HUDEP-2 (cell line): Measurements from ENCODE around the gene REEP1.
A peak's percentile ranks its signal among the peaks of the same experiment; 100 is the strongest.

Experiments
- DNase-seq, 76 experiments: peaks; one replicate each; lab custom pipeline; 2025; ENCODE audit not compliant: unreplicated experiment in 76 of 76; lab: John Stamatoyannopoulos, UW

Gene REEP1, protein sequence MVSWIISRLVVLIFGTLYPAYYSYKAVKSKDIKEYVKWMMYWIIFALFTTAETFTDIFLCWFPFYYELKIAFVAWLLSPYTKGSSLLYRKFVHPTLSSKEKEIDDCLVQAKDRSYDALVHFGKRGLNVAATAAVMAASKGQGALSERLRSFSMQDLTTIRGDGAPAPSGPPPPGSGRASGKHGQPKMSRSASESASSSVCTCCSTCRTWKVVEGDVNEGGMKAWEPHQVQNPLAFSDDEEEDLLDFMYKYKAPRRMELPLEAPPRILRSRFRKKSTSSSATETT

DNA sequence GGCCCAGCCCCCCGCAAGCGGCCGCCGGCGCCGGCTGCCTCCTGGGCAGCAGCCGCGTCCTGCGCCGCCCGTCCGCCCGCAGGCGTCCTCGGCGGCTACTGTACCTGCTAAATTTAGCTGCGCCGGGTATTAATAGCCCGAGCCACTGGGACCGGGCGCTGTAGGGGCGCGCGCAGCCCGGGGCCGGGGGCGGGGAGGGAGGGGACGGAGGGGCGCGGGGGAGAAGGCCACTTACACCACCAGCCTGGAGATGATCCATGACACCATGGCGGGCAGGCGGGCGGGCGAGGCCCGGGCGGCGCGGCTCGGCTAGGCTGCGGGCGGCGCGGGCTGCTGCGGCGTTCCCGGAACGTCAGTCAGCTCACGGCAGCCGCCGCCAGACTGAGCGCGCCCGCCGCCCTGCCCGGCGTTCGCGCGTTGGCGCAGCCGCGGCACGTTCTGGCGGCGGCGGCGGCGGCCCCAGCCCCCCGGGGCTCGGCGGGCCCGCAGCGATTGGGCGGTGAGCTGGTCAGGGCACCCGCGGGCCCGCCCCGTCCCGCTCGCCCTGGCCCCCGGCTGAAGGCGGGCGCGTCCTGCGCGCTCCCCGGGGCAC lies at the start of gene REEP1:
TSS of gene REEP1 (minus strand) at position 383 of the 592 bp plus-strand sequence. CDS start at position 267, 116 bp downstream.
- DNase-seq = no peak

GRCh38 chr2:86383844-86384243 lies 46.4 kb upstream of the REEP1 start:
- DNase-seq = no peak

GRCh38 chr2:86382698-86383097 lies 45.3 kb upstream of the REEP1 start:
- DNase-seq = no peak

GRCh38 chr2:86382108-86382507 lies 44.7 kb upstream of the REEP1 start:
- DNase-seq = no peak

DNA sequence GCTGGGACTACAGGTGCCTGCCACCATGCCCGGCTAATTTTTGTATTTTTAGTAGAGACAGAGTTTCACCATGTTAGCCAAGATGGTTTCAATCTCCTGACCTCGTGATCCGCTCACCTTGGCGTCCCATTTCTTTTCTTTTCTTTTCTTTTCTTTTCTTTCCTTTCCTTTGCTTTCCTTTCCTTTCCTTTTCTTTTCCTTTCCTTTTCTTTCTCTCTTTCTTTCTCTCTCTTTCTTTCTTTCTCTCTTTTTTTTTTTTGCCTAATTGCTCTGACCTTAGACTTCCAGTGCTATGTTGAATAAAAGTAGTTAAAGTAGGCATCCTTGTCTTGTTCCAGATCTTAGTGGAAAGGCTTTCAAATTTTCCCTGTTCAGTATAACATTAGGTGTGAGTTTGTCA lies 41.0 kb upstream of the REEP1 start:
- no peak for DNase-seq

DNA sequence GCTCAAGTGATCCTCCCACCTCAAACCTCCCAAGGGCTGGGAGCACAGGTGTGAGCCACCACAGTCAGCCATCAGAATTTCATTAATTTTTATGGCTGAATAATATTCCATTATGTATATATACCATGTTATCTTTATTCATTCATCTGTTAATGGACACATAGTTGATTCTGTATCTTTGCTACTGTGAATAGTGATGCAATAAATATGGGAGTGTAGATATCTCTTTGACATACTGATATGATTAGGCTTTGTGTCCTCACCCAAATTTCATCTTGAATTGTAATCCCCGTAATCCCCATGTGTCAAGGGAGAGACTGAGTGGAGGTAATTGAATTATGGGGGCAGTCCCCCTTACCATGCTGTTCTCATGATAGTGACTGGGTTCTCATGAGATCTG lies 38.2 kb upstream of the REEP1 start:
- DNase-seq = no peak

DNA sequence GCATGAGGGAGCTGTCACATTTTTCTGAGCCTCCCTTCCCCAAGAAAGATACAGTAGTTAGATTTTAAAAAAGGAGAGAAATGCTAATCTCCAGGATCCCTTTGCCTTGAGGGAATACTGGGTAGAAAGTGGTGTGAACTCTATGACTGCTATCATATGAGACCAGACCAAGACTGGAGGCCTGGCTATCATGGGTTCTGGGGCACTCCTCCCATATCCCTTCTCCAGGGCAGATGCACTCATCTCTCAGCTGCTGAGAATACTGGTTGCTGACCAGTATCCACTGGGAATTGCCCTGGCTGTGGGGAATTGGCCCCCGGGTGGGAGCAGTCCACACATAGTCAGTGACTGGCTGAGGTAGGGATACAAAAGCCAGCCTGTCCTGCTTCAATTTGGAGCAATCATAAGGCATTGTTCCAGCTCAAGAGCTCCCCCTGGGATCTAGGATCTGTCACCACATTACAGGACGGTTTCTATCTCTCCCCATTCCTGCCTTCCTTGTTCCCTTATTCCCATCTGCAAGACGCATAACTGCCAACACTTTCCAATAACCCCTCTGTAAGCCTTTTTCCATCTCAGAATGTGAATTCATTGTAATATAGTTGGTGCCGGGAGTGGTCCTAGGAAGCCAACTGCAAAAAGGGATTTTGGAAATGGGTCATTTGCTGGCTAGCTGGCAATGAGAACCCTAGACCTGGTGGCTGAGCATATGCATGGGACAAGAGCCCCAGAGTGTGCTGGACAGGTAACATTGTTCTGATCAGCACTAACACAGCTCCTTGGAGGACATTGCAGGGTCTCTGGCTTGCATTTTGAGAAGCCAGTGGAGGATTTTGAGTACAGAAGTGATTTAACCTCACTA lies 35.4 kb upstream of the REEP1 start:
- DNase-seq = peak in 21 of 76 experiments; percentile 2 to 49 (median 11)

DNA sequence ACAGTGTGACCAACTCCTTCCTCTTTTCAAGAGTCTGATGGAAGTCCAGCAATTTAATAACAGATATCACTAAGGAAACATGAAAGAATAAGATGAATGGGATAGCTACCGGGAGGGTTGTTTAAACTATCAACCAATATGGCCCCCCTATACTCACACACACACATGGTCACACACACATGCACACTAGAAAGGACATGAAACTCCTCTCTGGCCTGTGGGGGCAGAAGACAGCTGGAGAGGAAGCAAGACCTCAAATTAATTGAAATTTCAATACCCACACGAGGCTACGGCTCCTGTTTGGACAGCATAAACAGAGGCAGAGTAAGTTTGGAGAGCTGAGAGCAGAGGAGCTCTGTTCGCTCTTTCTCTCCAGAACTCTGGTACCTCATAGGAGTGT lies 34.7 kb upstream of the REEP1 start:
- DNase-seq = peak in 1 of 76 experiments; percentile 6

DNA sequence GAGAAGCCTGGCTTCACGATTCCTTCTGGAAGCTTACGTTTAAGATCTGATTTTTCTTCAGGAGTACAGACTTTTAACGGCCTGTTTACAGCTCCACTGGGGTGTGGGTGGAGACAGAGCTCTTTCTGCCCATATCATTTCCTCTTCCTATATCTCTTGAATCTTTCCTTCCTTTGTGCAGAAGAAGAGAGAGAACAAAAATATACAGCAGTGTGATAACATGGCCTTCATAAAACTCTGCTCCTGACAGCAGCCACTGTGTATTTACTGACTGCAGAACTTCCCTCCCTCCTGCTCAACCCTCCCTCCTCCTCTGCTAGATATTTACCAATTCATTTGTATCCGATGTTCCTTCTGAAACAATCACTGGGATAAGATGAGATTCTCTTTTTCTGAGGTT lies 34.1 kb upstream of the REEP1 start:
- DNase-seq = no peak

- no peak for DNase-seq
Measured at GRCh38 chr2:86370579-86370978, 33.2 kb upstream of the REEP1 start.

DNA sequence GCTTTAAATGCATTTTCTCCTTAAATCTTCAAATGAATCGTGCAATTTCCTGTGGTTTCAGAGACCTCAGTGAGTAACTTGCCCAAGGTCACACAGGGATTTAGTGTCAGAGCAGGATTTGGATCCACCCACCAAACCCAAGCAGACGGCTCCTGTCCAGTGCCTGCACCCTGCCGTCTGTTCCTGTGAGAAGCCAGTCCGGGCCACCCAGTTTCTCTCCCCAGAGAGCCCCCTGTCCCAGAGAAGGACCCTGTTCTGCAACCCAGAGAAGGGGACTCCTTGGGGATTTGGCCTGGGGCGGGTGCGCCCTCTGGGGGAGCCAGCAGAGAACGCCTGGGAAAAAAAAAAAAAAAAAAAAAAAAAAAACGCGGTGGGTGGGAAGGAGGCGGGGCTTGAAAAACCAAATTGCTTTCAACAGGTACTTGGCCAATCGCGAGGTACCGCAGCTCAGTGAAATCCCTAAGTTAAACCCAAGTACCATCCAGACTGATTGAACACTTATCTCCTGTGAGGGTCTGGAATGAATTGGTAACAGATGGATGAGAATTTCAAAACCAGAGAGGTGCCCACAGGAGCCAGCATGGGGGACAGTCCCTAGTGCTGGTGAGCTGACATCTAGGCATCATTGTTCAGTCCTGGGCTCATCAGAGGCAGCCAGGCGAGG lies 30.9 kb upstream of the REEP1 start:
- peak in 22 of 76 experiments; percentile 2 to 39 (median 14) for DNase-seq

- DNase-seq = no peak
Measured at GRCh38 chr2:86367499-86367777, 30.0 kb upstream of the REEP1 start.

GRCh38 chr2:86366651-86367498 lies 29.4 kb upstream of the REEP1 start:
- no peak for DNase-seq

- no peak for DNase-seq
Measured at GRCh38 chr2:86364894-86365293, 27.5 kb upstream of the REEP1 start.

GRCh38 chr2:86360776-86361175 lies 23.4 kb upstream of the REEP1 start:
- DNase-seq = no peak

- no peak for DNase-seq
Measured at GRCh38 chr2:86358957-86359356, 21.5 kb upstream of the REEP1 start.

DNA sequence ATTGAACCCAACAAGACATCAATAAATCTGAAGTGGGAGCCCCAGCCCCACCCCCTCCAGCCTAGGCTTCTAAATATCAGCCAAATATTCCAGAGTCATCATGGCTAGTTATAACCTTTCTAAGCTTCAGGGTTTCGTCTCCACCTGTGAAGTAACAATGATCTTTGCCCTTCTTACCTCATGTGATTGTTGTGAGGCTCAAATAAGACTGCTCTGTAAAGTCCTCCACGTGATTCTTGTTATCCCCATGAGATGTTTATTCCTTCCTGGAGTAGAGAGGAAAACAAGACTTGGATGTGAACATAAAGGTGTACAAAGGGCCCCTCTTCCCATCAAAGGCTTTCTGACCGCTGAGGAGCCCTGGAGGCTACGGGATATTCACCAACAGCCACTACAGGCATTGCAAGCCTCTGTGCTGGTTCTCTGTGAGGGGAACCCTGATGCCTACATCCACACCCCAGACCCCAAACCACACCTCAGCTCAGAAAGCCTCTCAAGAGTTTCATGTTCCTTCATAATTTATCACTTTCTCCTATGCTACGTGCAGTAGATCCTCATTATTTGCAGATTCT lies 20.1 kb upstream of the REEP1 start:
- no peak for DNase-seq

GRCh38 chr2:86352727-86353221 lies 15.3 kb upstream of the REEP1 start:
- no peak for DNase-seq

DNA sequence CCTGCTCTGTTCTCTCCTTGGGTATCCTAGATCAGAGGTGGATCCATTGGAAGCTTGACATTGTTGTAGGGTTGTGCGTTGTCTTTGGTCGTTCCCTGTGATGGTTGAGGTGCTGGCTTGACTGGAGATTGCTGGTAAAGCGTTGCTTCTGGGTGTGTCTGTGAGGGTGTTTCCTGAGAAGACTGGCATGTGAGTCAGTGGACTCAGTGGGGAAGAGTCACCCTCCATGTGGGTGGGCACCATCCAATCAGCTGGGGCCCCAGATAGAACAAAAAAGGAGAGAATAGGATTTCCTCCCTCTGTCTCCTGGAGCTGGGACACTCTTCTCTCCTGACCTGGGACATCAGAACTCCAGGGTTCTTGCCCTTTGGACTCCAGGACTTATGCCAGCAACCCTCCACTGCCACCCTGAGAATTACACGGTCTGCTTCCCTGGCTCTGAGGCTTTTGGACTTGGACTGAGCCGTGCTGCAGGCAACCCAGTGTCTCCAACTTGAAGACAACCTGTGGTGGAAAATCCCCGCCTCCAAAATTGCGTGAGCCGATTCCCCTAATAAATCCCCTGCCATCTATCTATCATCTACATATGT lies 14.8 kb upstream of the REEP1 start:
- DNase-seq = no peak

- DNase-seq = no peak
Measured at GRCh38 chr2:86350751-86351150, 13.3 kb upstream of the REEP1 start.
